ENCODE results near the gene PICK1.

- TF ChIP-seq, protein P1, sequence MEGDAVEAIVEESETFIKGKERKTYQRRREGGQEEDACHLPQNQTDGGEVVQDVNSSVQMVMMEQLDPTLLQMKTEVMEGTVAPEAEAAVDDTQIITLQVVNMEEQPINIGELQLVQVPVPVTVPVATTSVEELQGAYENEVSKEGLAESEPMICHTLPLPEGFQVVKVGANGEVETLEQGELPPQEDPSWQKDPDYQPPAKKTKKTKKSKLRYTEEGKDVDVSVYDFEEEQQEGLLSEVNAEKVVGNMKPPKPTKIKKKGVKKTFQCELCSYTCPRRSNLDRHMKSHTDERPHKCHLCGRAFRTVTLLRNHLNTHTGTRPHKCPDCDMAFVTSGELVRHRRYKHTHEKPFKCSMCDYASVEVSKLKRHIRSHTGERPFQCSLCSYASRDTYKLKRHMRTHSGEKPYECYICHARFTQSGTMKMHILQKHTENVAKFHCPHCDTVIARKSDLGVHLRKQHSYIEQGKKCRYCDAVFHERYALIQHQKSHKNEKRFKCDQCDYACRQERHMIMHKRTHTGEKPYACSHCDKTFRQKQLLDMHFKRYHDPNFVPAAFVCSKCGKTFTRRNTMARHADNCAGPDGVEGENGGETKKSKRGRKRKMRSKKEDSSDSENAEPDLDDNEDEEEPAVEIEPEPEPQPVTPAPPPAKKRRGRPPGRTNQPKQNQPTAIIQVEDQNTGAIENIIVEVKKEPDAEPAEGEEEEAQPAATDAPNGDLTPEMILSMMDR (IDR thresholded peaks at IDR 0.05) = no peak
- no peak for TF ChIP-seq POLR2AphosphoS5 (IDR thresholded peaks at IDR 0.05)
These were observed 39.8 kb upstream of the PICK1 start for GRCh38 chr22:38017272-38017920.
